ENCODE results near the gene PFN3. TPM values are rescaled to one million over a fixed set of nuclear protein-coding genes. Genes with fewer than 3 reads are reported as not detected.
"Not testable (repeated sequence)": the region's sequence is repeated elsewhere in the genome, so short reads cannot be mapped to it uniquely, and the experiment has no call there.

PFN3 gene
- total RNA-seq, 2 donors from 2014 or later, result not detected

DNA sequence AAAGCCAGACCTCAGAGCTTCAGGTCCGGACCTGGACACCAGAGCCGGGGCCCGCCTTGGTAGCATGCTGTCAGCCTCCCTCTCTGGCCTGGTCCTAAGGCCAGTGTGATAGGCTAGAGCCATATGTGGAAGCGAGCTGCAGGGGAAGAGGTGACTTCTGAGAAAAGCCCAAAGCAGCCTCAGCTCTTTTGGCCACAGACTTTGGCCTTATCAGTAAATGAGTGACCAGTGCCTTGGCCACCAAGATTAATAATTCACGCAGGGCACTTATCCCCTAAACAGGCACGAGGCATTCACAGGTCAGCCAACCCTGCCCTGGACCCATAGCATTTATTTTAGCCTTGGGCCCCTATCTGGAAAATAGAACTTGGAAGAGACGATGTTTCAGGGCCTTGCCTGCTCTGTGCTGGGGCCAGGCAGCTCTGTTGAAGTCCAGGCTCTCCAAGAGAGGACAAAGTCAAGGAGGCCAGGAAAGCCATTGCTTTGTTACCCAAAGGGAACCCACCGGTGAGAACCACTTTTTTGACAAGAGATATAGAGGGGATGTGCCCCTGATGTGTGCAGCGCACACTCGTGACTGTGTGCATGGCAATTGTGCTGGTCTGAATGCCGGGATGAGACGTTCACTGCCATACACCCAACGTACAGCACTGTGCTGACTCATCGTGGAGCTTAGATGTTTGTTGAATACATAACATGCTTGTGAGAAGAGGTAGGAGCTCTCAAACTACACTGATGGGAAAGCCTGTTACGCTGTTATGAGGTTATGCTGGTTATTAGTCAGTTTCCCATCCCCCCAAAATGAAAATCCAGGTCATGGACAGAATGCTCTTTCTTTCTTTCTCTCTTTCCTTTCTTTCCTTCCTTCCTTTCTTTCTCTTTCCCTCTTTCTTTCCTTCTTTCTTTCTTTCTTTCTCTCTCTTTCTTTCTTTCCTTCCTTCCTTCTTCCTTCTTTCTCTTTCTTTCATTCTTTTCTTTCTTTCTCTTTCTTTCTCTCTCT is 21.3 kb downstream of the PFN3 start:
- no peak overlapping the region for H3K27ac ChIP-seq
- TF ChIP-seq, protein P1, sequence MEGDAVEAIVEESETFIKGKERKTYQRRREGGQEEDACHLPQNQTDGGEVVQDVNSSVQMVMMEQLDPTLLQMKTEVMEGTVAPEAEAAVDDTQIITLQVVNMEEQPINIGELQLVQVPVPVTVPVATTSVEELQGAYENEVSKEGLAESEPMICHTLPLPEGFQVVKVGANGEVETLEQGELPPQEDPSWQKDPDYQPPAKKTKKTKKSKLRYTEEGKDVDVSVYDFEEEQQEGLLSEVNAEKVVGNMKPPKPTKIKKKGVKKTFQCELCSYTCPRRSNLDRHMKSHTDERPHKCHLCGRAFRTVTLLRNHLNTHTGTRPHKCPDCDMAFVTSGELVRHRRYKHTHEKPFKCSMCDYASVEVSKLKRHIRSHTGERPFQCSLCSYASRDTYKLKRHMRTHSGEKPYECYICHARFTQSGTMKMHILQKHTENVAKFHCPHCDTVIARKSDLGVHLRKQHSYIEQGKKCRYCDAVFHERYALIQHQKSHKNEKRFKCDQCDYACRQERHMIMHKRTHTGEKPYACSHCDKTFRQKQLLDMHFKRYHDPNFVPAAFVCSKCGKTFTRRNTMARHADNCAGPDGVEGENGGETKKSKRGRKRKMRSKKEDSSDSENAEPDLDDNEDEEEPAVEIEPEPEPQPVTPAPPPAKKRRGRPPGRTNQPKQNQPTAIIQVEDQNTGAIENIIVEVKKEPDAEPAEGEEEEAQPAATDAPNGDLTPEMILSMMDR (IDR thresholded peaks at IDR 0.05), result no peak
- no peaks in the 10 kb centered on the region for H3K27me3 ChIP-seq (replicated peaks; ENCODE audit: insufficient read depth)
- H3K36me3 ChIP-seq, result no peaks in the 10 kb centered on the region
- H3K4me3 ChIP-seq, result no peak overlapping the region
- no peaks in the 10 kb centered on the region for H3K9me3 ChIP-seq
- DNase-seq (ENCODE audit: low spot score) (no peak), ATAC-seq (ENCODE audit: insufficient number of reproducible peaks, low FRiP score, low read depth) (no peak)
- no peaks in the 10 kb centered on the region for H3K4me1 ChIP-seq (ENCODE audit: control insufficient read depth in 1 of 2, low read depth in 2 of 2)

- TF ChIP-seq, protein P1 (IDR thresholded peaks at IDR 0.05), result no peak
- no peaks in the 10 kb centered on the region for H3K36me3 ChIP-seq
- H3K9me3 ChIP-seq, result no peaks in the 10 kb centered on the region
- ATAC-seq (ENCODE audit: insufficient number of reproducible peaks, low FRiP score, low read depth) (no peak), DNase-seq (ENCODE audit: low spot score) (no peak)
- H3K27ac ChIP-seq, result no peak overlapping the region
- no peaks in the 10 kb centered on the region for H3K27me3 ChIP-seq (replicated peaks; ENCODE audit: insufficient read depth)
- no peak overlapping the region for H3K4me3 ChIP-seq
- no peaks in the 10 kb centered on the region for H3K4me1 ChIP-seq (ENCODE audit: control insufficient read depth in 1 of 2, low read depth in 2 of 2)
Observed at GRCh38 chr5:177377851-177378776, 22.3 kb downstream of the PFN3 start.

DNA sequence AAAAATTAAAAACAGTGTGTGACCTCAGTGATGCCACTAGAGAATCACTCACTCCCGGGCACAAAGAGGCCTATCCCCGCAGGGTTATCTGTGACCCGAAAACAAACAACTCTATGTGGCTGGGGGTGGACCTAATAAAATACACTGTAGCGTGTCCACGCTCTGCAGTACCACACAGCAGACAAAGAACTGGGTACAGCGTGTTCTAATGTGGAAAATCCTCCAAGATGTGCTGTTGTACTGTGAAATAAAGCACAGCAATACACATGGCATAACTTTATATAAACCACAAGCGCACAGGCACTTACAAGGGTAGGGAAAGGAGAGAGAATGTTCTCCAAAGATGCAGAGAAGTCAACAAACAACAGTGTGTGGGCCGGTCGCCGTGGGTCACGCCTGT is 24.4 kb downstream of the PFN3 start:
- no peak overlapping the region for H3K4me3 ChIP-seq
- TF ChIP-seq, protein P1 (IDR thresholded peaks at IDR 0.05), result no peak
- DNase-seq (ENCODE audit: low spot score) (no peak), ATAC-seq (ENCODE audit: insufficient number of reproducible peaks, low FRiP score, low read depth) (no peak)
- no peak overlapping the region for H3K27ac ChIP-seq
- H3K4me1 ChIP-seq (ENCODE audit: control insufficient read depth in 1 of 2, low read depth in 2 of 2), result peaks cover 0 to 3% of the 10 kb centered on the region in 2 donors
- H3K36me3 ChIP-seq, result no peaks in the 10 kb centered on the region
- H3K27me3 ChIP-seq (replicated peaks; ENCODE audit: insufficient read depth), result no peaks in the 10 kb centered on the region
- H3K9me3 ChIP-seq, result no peaks in the 10 kb centered on the region

DNA sequence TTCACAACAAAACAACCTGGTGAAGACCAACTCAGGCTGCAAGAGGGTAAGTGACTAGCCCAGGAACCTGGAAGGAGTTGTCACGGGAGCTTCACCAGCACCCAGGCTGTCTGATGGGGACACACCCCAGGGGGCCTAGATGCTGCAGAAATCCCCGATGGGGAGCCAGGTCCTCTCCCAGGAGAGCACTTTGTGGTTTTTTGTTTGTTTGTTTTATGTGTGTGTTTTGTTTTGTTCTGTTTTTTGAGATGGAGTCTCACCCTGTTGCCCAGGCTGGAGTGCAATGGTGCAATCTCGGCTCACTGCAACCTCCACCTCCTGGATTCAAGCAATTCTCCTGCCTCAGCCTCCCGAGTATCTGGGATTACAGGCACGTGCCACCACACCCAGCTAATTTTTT is 24.9 kb downstream of the PFN3 start:
- not testable (repeated sequence) for H3K27ac ChIP-seq; DNase-seq (ENCODE audit: low spot score); H3K4me3 ChIP-seq; H3K27me3 ChIP-seq (replicated peaks; ENCODE audit: insufficient read depth); ATAC-seq (ENCODE audit: insufficient number of reproducible peaks, low FRiP score, low read depth); H3K9me3 ChIP-seq; H3K36me3 ChIP-seq; H3K4me1 ChIP-seq (ENCODE audit: control insufficient read depth in 1 of 2, low read depth in 2 of 2)

GRCh38 chr5:177374211-177374610 is 26.2 kb downstream of the PFN3 start:
- Histone ChIP-seq H3K27ac (no peak overlapping the region), H3K9me3 (no peaks in the 10 kb centered on the region), H3K4me1 (ENCODE audit: control insufficient read depth in 1 of 2, low read depth in 2 of 2) (peaks cover 0 to 3% of the 10 kb centered on the region in 2 donors), H3K36me3 (no peaks in the 10 kb centered on the region), H3K4me3 (no peak overlapping the region), H3K27me3 (replicated peaks; ENCODE audit: insufficient read depth) (no peaks in the 10 kb centered on the region)
- ATAC-seq (ENCODE audit: insufficient number of reproducible peaks, low FRiP score, low read depth) (no peak), DNase-seq (ENCODE audit: low spot score) (no peak)
- TF ChIP-seq, protein P1 (IDR thresholded peaks at IDR 0.05), result no peak
